Esophagus squamous epithelium (tissue), 5 donors: ENCODE data around the gene SCMH1. TPM values are rescaled to one million over a fixed set of nuclear protein-coding genes. Genes with fewer than 3 reads are reported as not detected.

Source experiments
- DNase-seq: peaks from one replicate; lab custom pipeline; 2025; lab: John Stamatoyannopoulos, UW
- H3K27ac ChIP-seq, 4 donors: fragments of 200-600 bp; sonication (generic); one replicate each; pipeline ENCODE4 v1.5.1; 2016 to 2019; ENCODE audit warnings: mild to moderate bottlenecking in 1 of 4
- H3K27me3 ChIP-seq, 4 donors: fragments of 200-600 bp; sonication (generic); 1 replicate in 3 of 4; 2 replicates in 1 of 4; pipeline versions ENCODE4 v1.5.1 to v1.6.0; 2017 to 2021; ENCODE audit warnings: antibody characterized with exemption in 1 of 4
- H3K36me3 ChIP-seq, 3 donors: fragments of 200-600 bp; sonication (generic); one replicate each; pipeline ENCODE4 v1.5.1; 2016 to 2019
- H3K4me1 ChIP-seq, 3 donors: fragments of 200-600 bp; sonication (generic); one replicate each; pipeline ENCODE4 v1.5.1; 2017 to 2019
- H3K4me3 ChIP-seq, 4 donors: fragments of 200-600 bp; sonication (generic); 1 replicate in 3 of 4; 2 replicates in 1 of 4; pipeline ENCODE4 v1.5.1; 2016 to 2019; ENCODE audit warnings: mild to moderate bottlenecking in 2 of 4, moderate library complexity in 1 of 4
- H3K9me3 ChIP-seq, 3 donors: fragments of 200-600 bp; sonication (generic); one replicate each; pipeline ENCODE4 v1.5.1; 2016 to 2019
- POLR2A ChIP-seq, 4 donors: fragments of 450-650 bp; IDR thresholded peaks; one replicate each; pipeline ENCODE4 v1.6.1; 2017; ENCODE audit warnings: antibody characterized with exemption in 4 of 4, mild to moderate bottlenecking in 4 of 4, moderate library complexity in 3 of 4
- WGBS, 2 donors: methylation state at CpG; one replicate each; pipeline ENCODE4 v1.1.5; 2018; 5-methylcytosine and 5-hydroxymethylcytosine counted together
- intact Hi-C: fragments of 100-400 bp; cut with DNase I; formaldehyde crosslinking; loops from one replicate; pipeline ENCODE4 v1.15.0; 2022
- total RNA-seq, 4 donors: library from RNA; depleted of rRNA; stranded (reverse); fragments of >200 nt; gene quantifications; one replicate each; pipeline ENCODE4 v1.1.0, GENCODE V29; 2016
- TF ChIP-seq, protein P1 (sequence below), 6 experiments: fragments of 450-650 bp in 4 of 6; fragments of 200-600 bp in 2 of 6; sonication (generic) in 2 of 6; IDR thresholded peaks; one replicate each; pipeline ENCODE4 v1.5.1; 2016 to 2019; ENCODE audit warnings: antibody characterized with exemption in 6 of 6, mild to moderate bottlenecking in 4 of 6, moderate library complexity in 4 of 6
- donor health status: DM: yes; HTN: yes; CAD: no.

The SCMH1 gene
- total RNA-seq, 4 donors from 2014 or later, result 4.4 to 46.9 (median 16.3) TPM

DNA sequence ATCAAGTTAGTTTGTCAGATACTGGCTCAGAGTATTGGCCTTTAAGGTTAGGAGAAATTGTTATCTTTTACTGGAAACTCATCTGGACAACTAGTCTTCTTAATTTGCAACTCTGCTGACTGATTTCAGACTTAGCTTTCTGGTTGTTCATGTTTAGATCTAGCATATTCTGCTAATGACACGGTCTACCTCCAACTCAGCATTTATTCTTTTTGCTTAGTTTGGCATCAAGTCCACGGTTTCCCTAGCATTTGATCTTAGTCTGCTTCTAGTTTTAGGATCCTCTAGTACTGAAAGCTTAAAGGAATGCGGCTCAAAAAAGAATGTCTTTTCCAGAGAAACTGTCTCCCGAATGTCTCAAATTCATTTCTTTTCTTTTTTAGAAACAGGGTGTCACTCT, 145.0 kb downstream of the SCMH1 start:
- Histone ChIP-seq H3K27me3 (no peaks in the 10 kb centered on the region), H3K4me1 (peaks cover 4 to 17% (median 7%) of the 10 kb centered on the region in 3 donors), H3K36me3 (no peaks in the 10 kb centered on the region), H3K4me3 (no peak overlapping the region), H3K27ac (no peak overlapping the region), H3K9me3 (no peaks in the 10 kb centered on the region)
- TF ChIP-seq, protein P1, sequence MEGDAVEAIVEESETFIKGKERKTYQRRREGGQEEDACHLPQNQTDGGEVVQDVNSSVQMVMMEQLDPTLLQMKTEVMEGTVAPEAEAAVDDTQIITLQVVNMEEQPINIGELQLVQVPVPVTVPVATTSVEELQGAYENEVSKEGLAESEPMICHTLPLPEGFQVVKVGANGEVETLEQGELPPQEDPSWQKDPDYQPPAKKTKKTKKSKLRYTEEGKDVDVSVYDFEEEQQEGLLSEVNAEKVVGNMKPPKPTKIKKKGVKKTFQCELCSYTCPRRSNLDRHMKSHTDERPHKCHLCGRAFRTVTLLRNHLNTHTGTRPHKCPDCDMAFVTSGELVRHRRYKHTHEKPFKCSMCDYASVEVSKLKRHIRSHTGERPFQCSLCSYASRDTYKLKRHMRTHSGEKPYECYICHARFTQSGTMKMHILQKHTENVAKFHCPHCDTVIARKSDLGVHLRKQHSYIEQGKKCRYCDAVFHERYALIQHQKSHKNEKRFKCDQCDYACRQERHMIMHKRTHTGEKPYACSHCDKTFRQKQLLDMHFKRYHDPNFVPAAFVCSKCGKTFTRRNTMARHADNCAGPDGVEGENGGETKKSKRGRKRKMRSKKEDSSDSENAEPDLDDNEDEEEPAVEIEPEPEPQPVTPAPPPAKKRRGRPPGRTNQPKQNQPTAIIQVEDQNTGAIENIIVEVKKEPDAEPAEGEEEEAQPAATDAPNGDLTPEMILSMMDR (IDR thresholded peaks at IDR 0.05), result no peak
- TF ChIP-seq POLR2A (IDR thresholded peaks at IDR 0.05), result no peak
- intact Hi-C loops, result no loop called here
- WGBS, 2 donors, result 46 to 75% methylated on average over 4 of the region's 4 CpGs
- DNase-seq, result no peak

DNA sequence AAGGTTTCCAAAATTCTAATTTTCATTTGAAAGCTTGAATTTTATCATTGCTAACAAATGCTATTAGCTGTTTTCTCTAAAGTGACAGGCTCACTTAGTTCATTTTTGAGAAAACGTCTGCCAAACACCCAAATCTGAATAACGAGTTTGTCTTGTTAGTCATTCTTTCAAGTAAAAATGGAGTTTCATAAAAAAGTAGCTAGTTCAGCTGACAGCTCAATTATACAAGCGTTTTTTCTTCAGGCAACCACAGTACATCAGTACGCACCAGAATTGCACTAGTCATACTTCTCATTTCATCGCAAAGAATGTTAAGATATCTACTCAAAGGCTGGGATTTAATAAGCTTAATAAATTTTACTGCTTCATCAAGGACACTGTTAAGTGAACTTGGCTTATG, 148.3 kb downstream of the SCMH1 start:
- Histone ChIP-seq H3K27ac (no peak overlapping the region), H3K27me3 (no peaks in the 10 kb centered on the region), H3K36me3 (no peaks in the 10 kb centered on the region), H3K4me3 (no peak overlapping the region), H3K4me1 (peaks cover 0 to 5% (median 0%) of the 10 kb centered on the region in 3 donors), H3K9me3 (no peaks in the 10 kb centered on the region)
- TF ChIP-seq, protein P1 (IDR thresholded peaks at IDR 0.05), result no peak
- no peak for TF ChIP-seq POLR2A (IDR thresholded peaks at IDR 0.05)
- intact Hi-C loops, result no loop called here
- WGBS, 2 donors, result 58 to 71% methylated on average over 5 of the region's 5 CpGs
- no peak for DNase-seq

DNA sequence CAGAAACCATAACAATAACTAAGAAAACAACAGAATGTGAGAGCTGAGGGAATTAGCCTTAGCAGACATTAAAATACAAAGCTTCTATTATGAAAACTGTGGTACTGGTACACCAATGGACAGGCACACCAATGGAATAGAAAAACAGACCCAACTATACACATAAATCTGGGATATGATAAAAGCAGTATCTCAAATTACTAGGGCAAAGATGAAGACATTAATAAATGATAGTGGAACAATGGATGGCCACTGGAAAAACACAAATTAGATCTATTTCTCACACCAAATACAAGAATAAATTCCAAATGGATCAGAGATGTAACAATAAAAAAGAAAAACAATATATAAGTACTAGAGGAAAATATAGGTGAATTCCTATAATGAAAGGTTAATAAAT, 155.2 kb downstream of the SCMH1 start:
- TF ChIP-seq, protein P1 (IDR thresholded peaks at IDR 0.05), result no peak
- TF ChIP-seq POLR2A (IDR thresholded peaks at IDR 0.05), result no peak
- no peaks in the 10 kb centered on the region for H3K27me3 ChIP-seq
- H3K9me3 ChIP-seq, result no peaks in the 10 kb centered on the region
- H3K27ac ChIP-seq, result no peak overlapping the region
- intact Hi-C loops, result no loop called here
- no peak overlapping the region for H3K4me3 ChIP-seq
- H3K36me3 ChIP-seq, result no peaks in the 10 kb centered on the region
- H3K4me1 ChIP-seq, result no peaks in the 10 kb centered on the region
- no peak for DNase-seq

DNA sequence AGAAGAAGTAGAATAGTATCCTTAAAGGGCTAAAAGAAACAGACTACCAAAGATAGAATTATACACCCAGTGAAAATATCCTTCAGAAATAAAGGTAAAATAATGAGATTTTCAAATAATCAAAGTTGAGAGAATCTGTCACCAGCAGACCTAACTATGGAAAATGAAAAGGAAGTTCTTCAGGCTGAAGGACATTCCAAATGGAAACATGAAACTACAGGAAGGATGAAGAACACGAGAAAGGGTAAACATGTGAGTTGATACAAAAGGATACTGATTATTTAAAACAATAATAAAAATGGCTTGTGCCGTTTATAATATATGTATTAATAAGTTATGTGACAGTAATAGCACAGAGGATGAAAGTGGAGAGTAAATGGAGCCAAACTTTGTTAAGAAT, 163.5 kb downstream of the SCMH1 start:
- no peak for DNase-seq
- intact Hi-C loops, result no loop called here
- H3K9me3 ChIP-seq, result no peaks in the 10 kb centered on the region
- no peaks in the 10 kb centered on the region for H3K27me3 ChIP-seq
- no peak for TF ChIP-seq POLR2A (IDR thresholded peaks at IDR 0.05)
- TF ChIP-seq, protein P1 (IDR thresholded peaks at IDR 0.05), result no peak
- WGBS, 2 donors, result 74 to 81% methylated on average over 2 of the region's 2 CpGs
- H3K36me3 ChIP-seq, result peaks cover 0 to 9% (median 0%) of the 10 kb centered on the region in 3 donors
- H3K4me1 ChIP-seq, result no peaks in the 10 kb centered on the region
- no peak overlapping the region for H3K4me3 ChIP-seq
- no peak overlapping the region for H3K27ac ChIP-seq

DNA sequence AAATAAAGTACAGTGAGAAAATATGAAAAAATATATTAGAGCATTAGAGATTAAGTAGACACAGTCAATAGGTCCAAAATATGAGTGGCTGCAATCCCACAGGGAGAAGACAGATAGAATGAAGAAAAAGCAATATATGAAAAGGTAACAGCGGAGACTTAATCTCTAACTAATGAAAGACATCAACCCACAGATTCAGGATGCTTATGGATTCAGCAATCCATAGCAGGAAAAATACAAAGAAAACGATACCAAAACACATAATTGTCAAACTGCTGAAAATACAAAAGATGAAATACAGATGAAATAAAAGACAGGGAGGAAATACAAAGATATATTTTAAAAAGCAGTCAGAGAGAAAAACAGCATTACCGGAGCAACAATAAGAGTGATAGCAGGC, 163.9 kb downstream of the SCMH1 start:
- no peak overlapping the region for H3K4me3 ChIP-seq
- intact Hi-C loops, result no loop called here
- H3K27ac ChIP-seq, result no peak overlapping the region
- no peak for DNase-seq
- no peaks in the 10 kb centered on the region for H3K4me1 ChIP-seq
- 82 to 90% methylated on average over 3 of the region's 3 CpGs for WGBS, 2 donors
- no peaks in the 10 kb centered on the region for H3K9me3 ChIP-seq
- no peak for TF ChIP-seq POLR2A (IDR thresholded peaks at IDR 0.05)
- TF ChIP-seq, protein P1 (IDR thresholded peaks at IDR 0.05), result no peak
- H3K36me3 ChIP-seq, result peaks cover 0 to 9% (median 0%) of the 10 kb centered on the region in 3 donors
- no peaks in the 10 kb centered on the region for H3K27me3 ChIP-seq
